ENCODE measurements around the gene GNB4.

GNB4 gene

DNA sequence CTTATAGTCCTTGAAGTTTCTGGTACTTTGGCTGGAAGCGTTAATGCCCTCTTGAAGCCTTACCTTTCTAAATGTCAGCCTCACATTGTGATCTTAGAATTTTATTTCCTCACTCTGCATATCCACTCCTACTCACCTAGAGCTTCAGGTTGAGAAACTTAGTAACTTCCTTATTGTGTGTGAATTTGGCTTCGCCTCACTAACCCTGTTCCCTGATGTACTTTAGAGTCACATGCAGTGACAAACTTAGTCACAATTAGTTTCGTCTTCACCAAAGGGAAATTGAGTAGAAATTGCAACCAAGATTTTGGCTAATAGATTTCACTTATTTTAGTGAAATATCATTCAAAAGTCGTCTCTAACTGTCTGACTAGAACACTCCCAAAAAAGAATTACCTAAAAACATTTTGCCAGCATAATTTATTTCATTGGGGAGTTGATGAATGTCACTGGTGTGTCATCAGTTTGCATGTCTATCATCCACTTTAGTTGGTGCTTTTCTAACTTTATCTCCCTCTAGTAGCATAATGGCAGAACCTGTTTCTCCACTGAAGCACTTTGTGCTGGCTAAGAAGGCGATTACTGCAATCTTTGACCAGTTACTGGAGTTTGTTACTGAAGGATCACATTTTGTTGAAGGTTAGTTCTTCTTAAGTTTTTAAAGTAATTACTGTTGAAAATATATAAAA lies 102.8 kb downstream of the GNB4 start:
- DNase-seq, result no peak

DNA sequence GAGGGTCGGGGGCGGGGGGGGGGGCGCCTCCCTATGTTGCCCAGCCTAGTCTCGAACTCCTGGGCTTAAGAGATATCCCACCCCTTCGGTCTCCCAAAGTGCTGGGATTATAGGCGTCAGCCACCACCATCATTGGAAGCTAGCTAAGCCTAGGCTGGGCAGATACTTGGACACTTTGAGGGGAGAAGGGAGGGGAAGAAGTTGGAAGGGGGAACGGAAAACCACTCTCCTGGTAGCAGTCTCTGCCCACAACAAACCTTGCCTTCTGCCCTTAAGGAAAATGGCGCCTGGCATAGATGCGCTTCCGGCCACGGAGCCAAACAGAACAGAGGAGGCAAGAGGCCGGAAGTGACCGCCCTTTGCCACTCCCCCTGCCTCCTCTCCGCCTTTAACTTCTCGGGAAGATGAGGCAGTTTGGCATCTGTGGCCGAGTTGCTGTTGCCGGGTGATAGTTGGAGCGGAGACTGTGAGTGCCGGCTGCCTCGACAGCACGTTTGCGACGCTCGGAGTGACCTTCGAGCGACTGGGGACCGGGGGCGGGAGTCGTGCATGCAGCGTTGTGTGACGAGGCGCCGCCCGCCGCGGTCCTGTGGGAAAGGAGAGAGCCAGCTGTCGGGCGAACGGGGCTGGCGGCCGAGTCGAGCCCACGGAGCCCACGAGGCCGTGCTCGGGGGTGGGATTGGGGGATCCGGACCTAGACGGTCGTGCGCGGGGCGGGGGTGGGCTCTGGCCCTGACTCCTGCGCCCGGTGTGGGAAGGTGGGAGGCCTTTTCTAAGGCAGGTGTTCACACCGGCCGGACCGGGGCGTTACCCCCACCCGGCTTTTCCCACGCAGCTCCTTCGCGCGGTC lies 103.7 kb downstream of the GNB4 start, which contains the start of gene MFN1:
MFN1 (plus strand) TSS at position 365 of the 850 bp plus-strand sequence. CDS start 1,143 bp downstream, outside the sequence.
- peak; percentile 95 for DNase-seq

All from NCI-H526 (cell line).